Spleen (tissue), 7 donors: ENCODE data around the gene DST.

Experiments used
- POLR2A ChIP-seq, 3 donors: fragments of 450-650 bp; IDR thresholded peaks; one replicate each; pipeline ENCODE4 v1.5.1; 2017; ENCODE audit warnings: antibody characterized with exemption in 3 of 3, mild to moderate bottlenecking in 1 of 3
- TF ChIP-seq, protein P1 (sequence below), 11 experiments: fragments of 200-600 bp in 7 of 11; fragments of 450-650 bp in 4 of 11; sonication (generic) in 4 of 11; IDR thresholded peaks in 8 of 11; conservative IDR thresholded peaks in 3 of 11; 1 replicate in 7 of 11; 2 replicates in 4 of 11; pipeline versions ENCODE4 v1.4.0 to v1.8.0; 2016 to 2021; ENCODE audit warnings: antibody characterized with exemption in 11 of 11, inconsistent platforms in 4 of 11, mild to moderate bottlenecking in 1 of 11
- donor health status: DM: no; HTN: no; CAD: no; lungs with moderate emphysema.
- donor health status: DM: no; HTN: no; CAD: no.
- donor health status: DM: no; HTN: no; CAD: no.

DNA sequence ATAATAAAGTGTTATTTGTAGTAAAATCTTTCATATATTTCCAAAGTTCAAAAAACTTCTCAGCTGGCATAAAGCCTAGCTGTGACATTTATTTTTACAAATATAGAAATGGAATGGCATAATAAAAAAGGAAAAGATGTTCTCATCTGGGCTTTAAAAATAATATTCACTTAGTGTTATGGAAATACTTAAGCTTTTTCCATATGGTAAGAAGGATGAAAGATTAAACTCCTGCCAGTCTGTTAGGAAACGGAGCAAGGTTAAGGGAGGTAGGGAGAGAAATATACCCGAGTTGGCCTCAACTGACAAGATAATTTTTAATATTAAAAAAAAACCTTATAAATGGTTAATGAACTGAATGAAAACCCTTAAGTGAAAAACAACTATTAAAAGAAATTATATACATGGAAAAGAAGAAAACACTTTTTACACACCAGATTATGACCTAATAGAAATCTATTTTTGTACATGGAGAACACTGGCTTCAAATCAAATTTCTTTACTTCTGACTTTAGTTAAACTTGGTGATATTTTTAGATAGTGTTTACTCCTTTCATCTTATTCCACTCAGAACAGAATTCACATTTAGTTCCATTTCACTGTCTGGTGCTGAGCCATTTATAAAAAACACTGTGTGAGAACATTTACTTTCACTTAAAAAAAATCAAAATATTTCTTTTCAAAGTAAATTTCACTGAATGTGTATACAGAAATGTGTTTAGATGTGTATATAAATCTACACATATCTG lies 137.0 kb downstream of the DST start:
- TF ChIP-seq POLR2A (IDR thresholded peaks at IDR 0.05), result no peak
- TF ChIP-seq, protein P1, sequence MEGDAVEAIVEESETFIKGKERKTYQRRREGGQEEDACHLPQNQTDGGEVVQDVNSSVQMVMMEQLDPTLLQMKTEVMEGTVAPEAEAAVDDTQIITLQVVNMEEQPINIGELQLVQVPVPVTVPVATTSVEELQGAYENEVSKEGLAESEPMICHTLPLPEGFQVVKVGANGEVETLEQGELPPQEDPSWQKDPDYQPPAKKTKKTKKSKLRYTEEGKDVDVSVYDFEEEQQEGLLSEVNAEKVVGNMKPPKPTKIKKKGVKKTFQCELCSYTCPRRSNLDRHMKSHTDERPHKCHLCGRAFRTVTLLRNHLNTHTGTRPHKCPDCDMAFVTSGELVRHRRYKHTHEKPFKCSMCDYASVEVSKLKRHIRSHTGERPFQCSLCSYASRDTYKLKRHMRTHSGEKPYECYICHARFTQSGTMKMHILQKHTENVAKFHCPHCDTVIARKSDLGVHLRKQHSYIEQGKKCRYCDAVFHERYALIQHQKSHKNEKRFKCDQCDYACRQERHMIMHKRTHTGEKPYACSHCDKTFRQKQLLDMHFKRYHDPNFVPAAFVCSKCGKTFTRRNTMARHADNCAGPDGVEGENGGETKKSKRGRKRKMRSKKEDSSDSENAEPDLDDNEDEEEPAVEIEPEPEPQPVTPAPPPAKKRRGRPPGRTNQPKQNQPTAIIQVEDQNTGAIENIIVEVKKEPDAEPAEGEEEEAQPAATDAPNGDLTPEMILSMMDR (IDR thresholded peaks at IDR 0.05 in 8 of 11, conservative IDR thresholded peaks at IDR 0.05 in 3 of 11), result no peak
